Measurements from ENCODE around the gene ZNF316.

Gene ZNF316

GRCh38 chr7:6647080-6647479 is 10.0 kb downstream of the ZNF316 start:
- Histone ChIP-seq H3K4me3 (ENCODE audit: low read length) (no peak overlapping the region), H4K20me1 (ENCODE audit: insufficient read depth, low read length) (no peaks in the 10 kb centered on the region), H3K79me2 (ENCODE audit: low read length) (no peaks in the 10 kb centered on the region), H2AFZ (ENCODE audit: low read length) (no peak overlapping the region), H3K36me3 (replicated peaks; ENCODE audit: insufficient read depth, low read length) (peaks cover 8% of the 10 kb centered on the region; the same call in 1 of the 2 replicates), H3F3A (ENCODE audit: insufficient read depth, low read length) (no peaks in the 10 kb centered on the region), H3K9ac (ENCODE audit: low read length) (no peak overlapping the region), H3K4me1 (ENCODE audit: low read length) (no peaks in the 10 kb centered on the region), H3K27me3 (replicated peaks; ENCODE audit: insufficient read depth, low read length) (no peaks in the 10 kb centered on the region), H3K9me2 (replicated peaks; ENCODE audit: insufficient read depth, low read length) (no peaks in the 10 kb centered on the region), H3K4me2 (ENCODE audit: low read depth, low read length) (no peak overlapping the region), H3K9me3 (replicated peaks; ENCODE audit: insufficient read depth, low read length) (no peaks in the 10 kb centered on the region; the same call in 1 of the 2 replicates), H3K27ac (ENCODE audit: low read length) (no peak overlapping the region)
- no peak for DNase-seq
- no peak for TF ChIP-seq CTCF (IDR thresholded peaks at IDR 0.05; ENCODE audit: low read length)
- no peak for TF ChIP-seq EZH2 (optimal IDR thresholded peaks at IDR 0.05; ENCODE audit: low read depth, low read length)
- TF ChIP-seq EZH2phosphoT487 (IDR thresholded peaks at IDR 0.05; ENCODE audit: low read length): no peak

- Histone ChIP-seq H3K4me2 (ENCODE audit: low read depth, low read length) (no peak overlapping the region), H3K36me3 (replicated peaks; ENCODE audit: insufficient read depth, low read length) (peaks cover 8% of the 10 kb centered on the region; the same call in 1 of the 2 replicates), H2AFZ (ENCODE audit: low read length) (no peak overlapping the region), H3F3A (ENCODE audit: insufficient read depth, low read length) (no peaks in the 10 kb centered on the region), H3K79me2 (ENCODE audit: low read length) (no peaks in the 10 kb centered on the region), H3K9me2 (replicated peaks; ENCODE audit: insufficient read depth, low read length) (no peaks in the 10 kb centered on the region), H3K4me3 (ENCODE audit: low read length) (no peak overlapping the region), H3K27ac (ENCODE audit: low read length) (no peak overlapping the region), H4K20me1 (ENCODE audit: insufficient read depth, low read length) (no peaks in the 10 kb centered on the region), H3K27me3 (replicated peaks; ENCODE audit: insufficient read depth, low read length) (no peaks in the 10 kb centered on the region), H3K4me1 (ENCODE audit: low read length) (no peaks in the 10 kb centered on the region), H3K9ac (ENCODE audit: low read length) (no peak overlapping the region), H3K9me3 (replicated peaks; ENCODE audit: insufficient read depth, low read length) (no peaks in the 10 kb centered on the region; the same call in 1 of the 2 replicates)
- TF ChIP-seq EZH2phosphoT487 (IDR thresholded peaks at IDR 0.05; ENCODE audit: low read length): no peak
- no peak for DNase-seq
Observed at GRCh38 chr7:6647541-6647940, 10.4 kb downstream of the ZNF316 start.

- no peak overlapping the region for H2AFZ ChIP-seq (ENCODE audit: low read length)
- no peak overlapping the region for H3K27ac ChIP-seq (ENCODE audit: low read length)
- H3K4me3 ChIP-seq (ENCODE audit: low read length): no peak overlapping the region
- peaks cover 8% of the 10 kb centered on the region; the same call in 1 of the 2 replicates for H3K36me3 ChIP-seq (replicated peaks; ENCODE audit: insufficient read depth, low read length)
- H3K27me3 ChIP-seq (replicated peaks; ENCODE audit: insufficient read depth, low read length): no peaks in the 10 kb centered on the region
- no peaks in the 10 kb centered on the region for H3K9me2 ChIP-seq (replicated peaks; ENCODE audit: insufficient read depth, low read length)
- no peak for DNase-seq
- TF ChIP-seq CTCF (IDR thresholded peaks at IDR 0.05; ENCODE audit: low read length) (no peak), EZH2 (optimal IDR thresholded peaks at IDR 0.05; ENCODE audit: low read depth, low read length) (no peak), EZH2phosphoT487 (IDR thresholded peaks at IDR 0.05; ENCODE audit: low read length) (no peak)
- no peaks in the 10 kb centered on the region for H4K20me1 ChIP-seq (ENCODE audit: insufficient read depth, low read length)
- H3K4me2 ChIP-seq (ENCODE audit: low read depth, low read length): no peak overlapping the region
- H3K9me3 ChIP-seq (replicated peaks; ENCODE audit: insufficient read depth, low read length): no peaks in the 10 kb centered on the region; the same call in 1 of the 2 replicates
- no peaks in the 10 kb centered on the region for H3F3A ChIP-seq (ENCODE audit: insufficient read depth, low read length)
- no peaks in the 10 kb centered on the region for H3K79me2 ChIP-seq (ENCODE audit: low read length)
- no peak overlapping the region for H3K9ac ChIP-seq (ENCODE audit: low read length)
- H3K4me1 ChIP-seq (ENCODE audit: low read length): no peaks in the 10 kb centered on the region
Observed at GRCh38 chr7:6648066-6648814, 11.1 kb downstream of the ZNF316 start.

GRCh38 chr7:6648815-6649104 is 11.6 kb downstream of the ZNF316 start:
- no peak overlapping the region for H3K4me2 ChIP-seq (ENCODE audit: low read depth, low read length)
- no peaks in the 10 kb centered on the region for H3K9me2 ChIP-seq (replicated peaks; ENCODE audit: insufficient read depth, low read length)
- no peak overlapping the region for H3K27ac ChIP-seq (ENCODE audit: low read length)
- no peak overlapping the region for H2AFZ ChIP-seq (ENCODE audit: low read length)
- H3K79me2 ChIP-seq (ENCODE audit: low read length): no peaks in the 10 kb centered on the region
- TF ChIP-seq EZH2 (optimal IDR thresholded peaks at IDR 0.05; ENCODE audit: low read depth, low read length): no peak
- no peak for TF ChIP-seq EZH2phosphoT487 (IDR thresholded peaks at IDR 0.05; ENCODE audit: low read length)
- TF ChIP-seq CTCF (IDR thresholded peaks at IDR 0.05; ENCODE audit: low read length): no peak
- peaks cover 8% of the 10 kb centered on the region; the same call in 1 of the 2 replicates for H3K36me3 ChIP-seq (replicated peaks; ENCODE audit: insufficient read depth, low read length)
- DNase-seq: no peak
- H3K4me1 ChIP-seq (ENCODE audit: low read length): no peaks in the 10 kb centered on the region
- no peaks in the 10 kb centered on the region for H4K20me1 ChIP-seq (ENCODE audit: insufficient read depth, low read length)
- no peak overlapping the region for H3K9ac ChIP-seq (ENCODE audit: low read length)
- H3K4me3 ChIP-seq (ENCODE audit: low read length): no peak overlapping the region
- H3F3A ChIP-seq (ENCODE audit: insufficient read depth, low read length): no peaks in the 10 kb centered on the region
- H3K9me3 ChIP-seq (replicated peaks; ENCODE audit: insufficient read depth, low read length): no peaks in the 10 kb centered on the region; the same call in 1 of the 2 replicates
- no peaks in the 10 kb centered on the region for H3K27me3 ChIP-seq (replicated peaks; ENCODE audit: insufficient read depth, low read length)

All from MM.1S (cell line).